GM12801 (cell line): ENCODE data around the gene PIWIL4.

Experiments used
- CTCF ChIP-seq: IDR thresholded peaks from one replicate; pipeline ENCODE4 v1.5.1; 2011; ENCODE audit warnings: control low read depth; ENCODE audit not compliant: insufficient read length; ENCODE audit errors: extremely low read depth

PIWIL4 gene

GRCh38 chr11:94581926-94582325, 14.8 kb downstream of the PIWIL4 start:
- TF ChIP-seq CTCF = no peak

DNA sequence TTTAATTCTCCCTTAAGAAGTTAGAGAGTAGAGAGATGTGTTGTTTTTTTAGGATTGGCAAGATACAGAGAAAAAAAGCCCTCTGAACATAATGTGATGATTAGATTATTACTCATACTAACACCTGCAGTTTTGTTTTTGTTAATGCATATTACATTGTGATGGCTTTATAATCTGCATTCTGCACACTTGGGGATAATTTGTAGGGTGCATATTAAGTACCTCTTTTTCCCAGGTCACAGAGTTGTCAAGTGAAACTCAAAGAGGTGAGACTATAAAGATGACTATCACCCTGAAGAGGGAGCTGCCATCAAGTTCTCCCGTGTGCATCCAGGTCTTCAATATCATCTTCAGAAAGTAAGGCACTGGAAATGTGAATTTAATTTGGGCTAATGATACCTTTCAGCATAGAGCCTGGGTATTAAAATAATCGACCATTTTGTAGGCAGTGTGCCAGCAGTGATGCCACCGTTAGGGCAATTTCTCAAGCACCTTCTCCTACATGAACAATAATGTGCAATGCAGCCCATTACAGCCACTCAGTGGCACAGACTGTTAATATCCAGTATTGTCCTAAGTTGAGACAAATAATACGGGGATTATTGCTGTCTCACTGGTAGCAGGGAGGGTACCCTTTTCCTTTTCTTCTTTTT, 16.2 kb downstream of the PIWIL4 start:
- TF ChIP-seq CTCF = no peak

DNA sequence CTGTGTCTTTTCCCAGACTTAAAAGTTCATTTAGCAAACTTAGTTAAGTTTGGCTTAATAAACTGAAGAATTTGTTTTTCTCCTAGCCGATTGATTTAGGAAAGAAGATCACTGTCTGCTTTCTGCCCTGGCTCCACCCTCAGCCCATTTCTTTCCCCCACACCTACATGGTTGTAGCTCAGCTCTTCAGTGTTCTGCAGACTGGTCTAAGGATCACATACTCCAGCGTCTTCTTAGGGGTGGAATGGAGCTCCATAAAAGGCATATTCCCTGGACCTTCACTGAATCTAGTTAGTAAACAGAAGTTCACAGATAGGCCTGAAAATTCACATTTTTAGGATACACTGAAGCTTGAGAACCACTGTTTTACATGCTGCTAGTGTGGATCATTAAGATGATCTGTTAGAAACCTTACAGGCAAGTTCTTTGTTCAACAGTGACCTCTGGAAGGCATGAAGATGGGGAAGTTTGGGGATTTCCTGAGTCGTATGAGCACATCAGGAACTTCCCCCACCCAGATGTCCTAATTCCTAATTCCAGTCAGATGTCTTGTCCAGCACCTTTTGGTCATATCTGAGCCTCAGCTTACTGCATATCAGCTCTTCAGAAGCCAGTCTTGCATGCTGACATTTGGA, 16.8 kb downstream of the PIWIL4 start:
- TF ChIP-seq CTCF = no peak

- no peak for TF ChIP-seq CTCF
Measured at GRCh38 chr11:94584978-94585377, 17.8 kb downstream of the PIWIL4 start.

GRCh38 chr11:94585399-94585798, 18.2 kb downstream of the PIWIL4 start:
- TF ChIP-seq CTCF = no peak

- TF ChIP-seq CTCF = no peak
Measured at GRCh38 chr11:94586546-94586945, 19.4 kb downstream of the PIWIL4 start.

- TF ChIP-seq CTCF = no peak
Measured at GRCh38 chr11:94586978-94587377, 19.8 kb downstream of the PIWIL4 start.
